Panc1 (cell line): ENCODE measurements around the gene UBA52. TPM values are rescaled to one million over a fixed set of nuclear protein-coding genes. Genes with fewer than 3 reads are reported as not detected.

Source experiments
- ATAC-seq: fragments of 200-7000 bp; cut with Tn5 transposase; 2 replicates; pipeline ENCODE4 v1.9.1; 2020; ENCODE audit warnings: mild to moderate bottlenecking, moderate library complexity
- BruUV-seq: library from RNA; stranded (reverse); fragments of 400-500 nt; replicated peaks from 2 replicates; lab custom pipeline; 2021; lab: Mats Ljungman, UMichigan
- CTCF ChIA-PET: fragments of 300-600 bp; sonication (Branson Sonifier 250); formaldehyde crosslinking; loops from one replicate; lab custom pipeline; 2022; ENCODE audit warnings: antibody characterized with exemption; lab: Charles Lee
- POLR2A ChIA-PET: fragments of 300-600 bp; sonication (Branson Sonifier 250); formaldehyde crosslinking; loops from one replicate; lab custom pipeline; 2022; ENCODE audit warnings: antibody characterized with exemption; lab: Charles Lee
- DNase-seq: peaks from one replicate; pipeline ENCODE4 v3.0.0-alpha.2; 2010; ENCODE audit warnings: low read depth, low spot score
- H3K27ac ChIP-seq: 2 replicates; pipeline ENCODE4 v1.5.1; 2011; ENCODE audit warnings: mild to moderate bottlenecking, low read length, inconsistent platforms
- H3K27me3 ChIP-seq: fragments of 200-500 bp; sonication (Bioruptor generic); 2 replicates; pipeline ENCODE4 v1.6.0; 2014; ENCODE audit warnings: low read length, inconsistent platforms; ENCODE audit not compliant: control insufficient read depth, insufficient read depth
- H3K36me3 ChIP-seq: fragments of 200-500 bp; sonication (Bioruptor generic); 2 replicates; pipeline ENCODE4 v1.5.1; 2014; ENCODE audit warnings: inconsistent platforms, mild to moderate bottlenecking, low read length, moderate library complexity; ENCODE audit not compliant: control insufficient read depth, insufficient read depth
- H3K4me1 ChIP-seq: 2 replicates; pipeline ENCODE4 v1.5.1; 2011; ENCODE audit warnings: inconsistent platforms, mild to moderate bottlenecking, low read length, moderate library complexity; ENCODE audit not compliant: control insufficient read depth, insufficient read depth
- H3K4me3 ChIP-seq, 2 experiments: 2 replicates each; pipeline ENCODE4 v1.5.1; 2011 to 2012; ENCODE audit warnings: low read depth in 2 of 2, low read length in 2 of 2, mild to moderate bottlenecking in 2 of 2, inconsistent platforms in 1 of 2, moderate library complexity in 1 of 2
- H3K9me3 ChIP-seq: fragments of 200-500 bp; sonication (Bioruptor generic); 2 replicates; pipeline ENCODE4 v1.5.1; 2014; ENCODE audit warnings: low read depth, mild to moderate bottlenecking, inconsistent platforms, low read length, moderate library complexity; ENCODE audit not compliant: control insufficient read depth, insufficient read depth
- POLR2AphosphoS5 ChIP-seq: IDR thresholded peaks from 2 replicates; pipeline ENCODE4 v1.6.1; 2012; ENCODE audit warnings: mild to moderate bottlenecking, low read depth, low read length, moderate library complexity
- SIN3A ChIP-seq: IDR thresholded peaks from 2 replicates; pipeline ENCODE4 v1.6.1; 2012; ENCODE audit warnings: low read depth, mild to moderate bottlenecking, low read length, moderate library complexity, borderline replicate concordance; ENCODE audit not compliant: insufficient read depth
- TCF7L2 ChIP-seq: IDR thresholded peaks from 2 replicates; pipeline ENCODE4 v1.6.1; 2011; ENCODE audit warnings: mild to moderate bottlenecking, low read depth, low read length, inconsistent platforms
- in situ Hi-C: cut with HindIII; loops from 2 replicates; pipeline ENCODE4 v1.10.0; 2016; ENCODE audit warnings: low sequenced_read_pairs, low pct_unique_long_range_greater_than_20kb
- intact Hi-C: fragments of 100-400 bp; cut with micrococcal nuclease; formaldehyde crosslinking; loops from one replicate; pipeline ENCODE4 v1.10.0; 2022; ENCODE audit not compliant: unreplicated experiment
- total RNA-seq: library from RNA; stranded (reverse); gene quantifications from one replicate; pipeline ENCODE4 v1.2.1, GENCODE V29; 2021; ENCODE audit not compliant: unreplicated experiment
- TF ChIP-seq, protein P1 (sequence below): fragments of 450-650 bp; IDR thresholded peaks from 2 replicates; pipeline ENCODE4 v1.5.1; 2017; ENCODE audit warnings: mild to moderate bottlenecking
- TF ChIP-seq, protein P2 (sequence below), 2 experiments: IDR thresholded peaks; 2 replicates each; pipeline ENCODE4 v1.6.1; 2011 to 2012; ENCODE audit warnings: low read depth in 2 of 2, control low read depth in 1 of 2, low read length in 1 of 2, mild to moderate bottlenecking in 1 of 2, moderate library complexity in 1 of 2; ENCODE audit not compliant: insufficient read depth in 1 of 2

Gene UBA52
- total RNA-seq, 1 experiment from 2014 or later: 907 TPM

DNA sequence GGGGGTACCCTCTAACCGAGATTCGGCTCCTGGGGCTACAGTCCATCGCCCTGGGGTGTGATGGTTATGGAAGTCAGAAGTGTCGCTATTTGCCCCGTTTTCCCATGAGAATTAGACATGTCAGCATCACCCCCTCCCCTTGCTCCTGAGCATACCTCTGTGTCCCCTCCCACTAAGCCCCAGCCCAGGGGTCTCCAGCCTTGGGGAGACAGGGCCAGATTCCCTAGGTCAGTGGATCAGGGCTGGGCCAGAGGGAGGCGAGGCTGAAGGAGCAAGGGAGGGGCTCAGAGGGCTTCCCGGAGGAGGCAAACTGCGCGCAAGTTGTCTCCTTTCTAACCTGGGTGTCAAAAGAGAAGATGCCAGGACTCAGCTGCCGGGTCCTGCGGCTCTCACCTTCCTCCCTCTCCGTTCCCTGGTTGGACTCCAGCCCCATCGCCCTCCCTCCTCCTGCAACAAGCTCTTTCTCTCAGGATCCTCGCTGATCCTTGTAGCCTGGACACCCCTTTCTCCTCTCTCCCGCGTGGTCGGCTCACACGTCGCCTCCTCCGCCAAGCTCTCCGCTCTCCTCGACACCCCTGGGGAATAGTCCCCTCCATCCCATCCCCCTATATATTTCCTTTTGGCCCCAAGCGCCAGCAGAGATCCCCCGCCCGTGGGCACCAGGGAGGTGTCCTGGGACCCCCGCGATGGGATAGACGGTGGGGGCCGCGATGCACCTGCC is 40.6 kb downstream of the UBA52 start:
- intact Hi-C loops (no loop called here), in situ Hi-C loops (no loop called here)
- peak; percentile 33 for ATAC-seq
- Histone ChIP-seq H3K36me3 (no peaks in the 10 kb centered on the region), H3K4me3 (peak overlapping the region; percentile 40 to 46), H3K4me1 (peaks cover 5% of the 10 kb centered on the region; the same call in 1 of the 2 replicates), H3K9me3 (no peaks in the 10 kb centered on the region), H3K27ac (no peak overlapping the region), H3K27me3 (peaks cover 2% of the 10 kb centered on the region)
- BruUV-seq: no TSS peak
- POLR2A ChIA-PET: no interaction called here
- CTCF ChIA-PET: no interaction called here
- TF ChIP-seq, protein P1, sequence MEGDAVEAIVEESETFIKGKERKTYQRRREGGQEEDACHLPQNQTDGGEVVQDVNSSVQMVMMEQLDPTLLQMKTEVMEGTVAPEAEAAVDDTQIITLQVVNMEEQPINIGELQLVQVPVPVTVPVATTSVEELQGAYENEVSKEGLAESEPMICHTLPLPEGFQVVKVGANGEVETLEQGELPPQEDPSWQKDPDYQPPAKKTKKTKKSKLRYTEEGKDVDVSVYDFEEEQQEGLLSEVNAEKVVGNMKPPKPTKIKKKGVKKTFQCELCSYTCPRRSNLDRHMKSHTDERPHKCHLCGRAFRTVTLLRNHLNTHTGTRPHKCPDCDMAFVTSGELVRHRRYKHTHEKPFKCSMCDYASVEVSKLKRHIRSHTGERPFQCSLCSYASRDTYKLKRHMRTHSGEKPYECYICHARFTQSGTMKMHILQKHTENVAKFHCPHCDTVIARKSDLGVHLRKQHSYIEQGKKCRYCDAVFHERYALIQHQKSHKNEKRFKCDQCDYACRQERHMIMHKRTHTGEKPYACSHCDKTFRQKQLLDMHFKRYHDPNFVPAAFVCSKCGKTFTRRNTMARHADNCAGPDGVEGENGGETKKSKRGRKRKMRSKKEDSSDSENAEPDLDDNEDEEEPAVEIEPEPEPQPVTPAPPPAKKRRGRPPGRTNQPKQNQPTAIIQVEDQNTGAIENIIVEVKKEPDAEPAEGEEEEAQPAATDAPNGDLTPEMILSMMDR: no peak
- TF ChIP-seq SIN3A (no peak), POLR2AphosphoS5 (no peak), TCF7L2 (no peak)
- TF ChIP-seq, protein P2, sequence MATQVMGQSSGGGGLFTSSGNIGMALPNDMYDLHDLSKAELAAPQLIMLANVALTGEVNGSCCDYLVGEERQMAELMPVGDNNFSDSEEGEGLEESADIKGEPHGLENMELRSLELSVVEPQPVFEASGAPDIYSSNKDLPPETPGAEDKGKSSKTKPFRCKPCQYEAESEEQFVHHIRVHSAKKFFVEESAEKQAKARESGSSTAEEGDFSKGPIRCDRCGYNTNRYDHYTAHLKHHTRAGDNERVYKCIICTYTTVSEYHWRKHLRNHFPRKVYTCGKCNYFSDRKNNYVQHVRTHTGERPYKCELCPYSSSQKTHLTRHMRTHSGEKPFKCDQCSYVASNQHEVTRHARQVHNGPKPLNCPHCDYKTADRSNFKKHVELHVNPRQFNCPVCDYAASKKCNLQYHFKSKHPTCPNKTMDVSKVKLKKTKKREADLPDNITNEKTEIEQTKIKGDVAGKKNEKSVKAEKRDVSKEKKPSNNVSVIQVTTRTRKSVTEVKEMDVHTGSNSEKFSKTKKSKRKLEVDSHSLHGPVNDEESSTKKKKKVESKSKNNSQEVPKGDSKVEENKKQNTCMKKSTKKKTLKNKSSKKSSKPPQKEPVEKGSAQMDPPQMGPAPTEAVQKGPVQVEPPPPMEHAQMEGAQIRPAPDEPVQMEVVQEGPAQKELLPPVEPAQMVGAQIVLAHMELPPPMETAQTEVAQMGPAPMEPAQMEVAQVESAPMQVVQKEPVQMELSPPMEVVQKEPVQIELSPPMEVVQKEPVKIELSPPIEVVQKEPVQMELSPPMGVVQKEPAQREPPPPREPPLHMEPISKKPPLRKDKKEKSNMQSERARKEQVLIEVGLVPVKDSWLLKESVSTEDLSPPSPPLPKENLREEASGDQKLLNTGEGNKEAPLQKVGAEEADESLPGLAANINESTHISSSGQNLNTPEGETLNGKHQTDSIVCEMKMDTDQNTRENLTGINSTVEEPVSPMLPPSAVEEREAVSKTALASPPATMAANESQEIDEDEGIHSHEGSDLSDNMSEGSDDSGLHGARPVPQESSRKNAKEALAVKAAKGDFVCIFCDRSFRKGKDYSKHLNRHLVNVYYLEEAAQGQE (IDR thresholded peaks at IDR 0.05; ENCODE audit: insufficient read depth in 1 of 2, low read depth in 2 of 2, low read length in 1 of 2): no peak
- DNase-seq: no peak

DNA sequence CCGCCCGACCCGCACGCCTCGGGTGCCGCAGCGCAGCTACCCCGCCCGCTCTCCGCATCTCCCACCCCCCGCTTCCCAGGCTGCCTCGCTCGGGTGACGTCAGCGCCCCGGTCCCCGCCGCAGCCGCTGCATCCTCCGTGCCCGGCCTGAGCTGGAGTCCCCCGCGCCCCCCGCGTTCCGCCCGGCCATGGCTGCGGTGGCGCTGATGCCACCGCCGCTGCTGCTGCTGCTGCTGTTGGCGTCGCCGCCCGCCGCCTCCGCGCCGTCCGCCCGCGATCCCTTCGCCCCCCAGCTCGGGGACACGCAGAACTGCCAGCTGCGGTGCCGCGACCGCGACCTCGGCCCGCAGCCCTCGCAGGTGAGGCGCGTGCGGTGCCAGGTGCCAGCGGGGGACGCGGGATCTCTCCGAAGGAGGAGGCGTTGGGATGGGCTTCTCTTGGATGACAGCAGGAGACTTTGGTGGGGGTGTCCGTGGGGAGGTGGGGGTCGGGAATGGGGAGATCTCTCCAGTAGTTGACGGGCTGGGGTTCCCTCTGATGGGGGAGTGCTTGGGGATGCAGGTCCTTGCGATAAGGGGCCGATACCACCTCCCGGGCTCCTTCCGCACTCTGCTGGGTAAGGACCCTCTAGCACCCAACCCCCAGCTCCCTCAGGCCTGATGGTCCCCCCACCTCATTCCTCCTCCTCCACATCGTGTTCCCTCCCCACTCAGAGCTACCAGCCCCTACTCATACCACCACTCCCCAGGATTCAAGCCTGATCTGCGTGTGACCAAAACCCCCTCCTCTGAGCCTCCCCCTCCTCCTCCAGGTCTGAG is 41.3 kb downstream of the UBA52 start, which contains the start of gene TMEM59L:
Gene TMEM59L (plus strand): TSS at position 99 of the 817 bp plus-strand sequence. CDS start 89 bp downstream, at position 188.
- in situ Hi-C loops: no loop called here
- CTCF ChIA-PET: no interaction called here

More for the DNA sequence above, 41.3 kb downstream of the UBA52 start, which contains the start of gene TMEM59L:
- TF ChIP-seq, protein P1: no peak
- TF ChIP-seq, protein P2 (IDR thresholded peaks at IDR 0.05; ENCODE audit: insufficient read depth in 1 of 2, low read depth in 2 of 2, low read length in 1 of 2): no peak
- TF ChIP-seq POLR2AphosphoS5: no peak
- ATAC-seq: peak; percentile 41; the same call in 1 of the 2 replicates
- DNase-seq: no peak
- Histone ChIP-seq H3K4me1 (peaks cover 5% of the 10 kb centered on the region; the same call in 1 of the 2 replicates), H3K27ac (no peak within 1 kb of the TSS), H3K4me3 (peak within 1 kb of the TSS; percentile 40 to 46), H3K27me3 (peaks cover 2% of the 10 kb centered on the region), H3K9me3 (no peaks in the 10 kb centered on the region), H3K36me3 (no peaks in the 10 kb centered on the region)
- intact Hi-C loops: no loop called here
- POLR2A ChIA-PET: no interaction called here
- BruUV-seq: no TSS peak
